Neural progenitor cell (in vitro differentiated cells): Measurements from ENCODE around the gene HSD17B7. TPM values are rescaled to one million over a fixed set of nuclear protein-coding genes. Genes with fewer than 3 reads are reported as not detected.

Experiments
- DNase-seq: peaks from one replicate; pipeline ENCODE4 v3.0.0-alpha.2; 2016; ENCODE audit warnings: low spot score
- H2AFZ ChIP-seq: fragments of 200-600 bp; sonication (generic); replicated peaks from 2 replicates; pipeline ENCODE4 v1.6.1; 2016; ENCODE audit warnings: antibody characterized with exemption
- H3F3A ChIP-seq: fragments of 200-600 bp; sonication (generic); 2 replicates; pipeline ENCODE4 v1.6.1; 2016; ENCODE audit warnings: antibody characterized with exemption, low read depth
- H3K27ac ChIP-seq: fragments of 200-600 bp; sonication (generic); 2 replicates; pipeline ENCODE4 v1.5.1; 2016; ENCODE audit warnings: mild to moderate bottlenecking
- H3K27me3 ChIP-seq: fragments of 200-600 bp; sonication (generic); 2 replicates; pipeline ENCODE4 v1.6.1; 2016; ENCODE audit warnings: mild to moderate bottlenecking, moderate library complexity
- H3K36me3 ChIP-seq: fragments of 200-600 bp; sonication (generic); 2 replicates; pipeline ENCODE4 v1.5.1; 2016
- H3K4me1 ChIP-seq: fragments of 200-600 bp; sonication (generic); 2 replicates; pipeline ENCODE4 v1.6.1; 2016; ENCODE audit warnings: mixed run types
- H3K4me2 ChIP-seq: fragments of 200-600 bp; sonication (generic); 2 replicates; pipeline ENCODE4 v1.6.1; 2016
- H3K4me3 ChIP-seq: fragments of 200-600 bp; sonication (generic); 2 replicates; pipeline ENCODE4 v1.5.1; 2016
- H3K79me2 ChIP-seq: fragments of 200-600 bp; sonication (generic); 2 replicates; pipeline ENCODE4 v1.6.1; 2016; ENCODE audit warnings: low read depth
- H3K9ac ChIP-seq: fragments of 200-600 bp; sonication (generic); 2 replicates; pipeline ENCODE4 v1.6.1; 2016
- H3K9me3 ChIP-seq: fragments of 200-600 bp; sonication (generic); 2 replicates; pipeline ENCODE4 v1.5.1; 2016; ENCODE audit warnings: low read depth
- H4K20me1 ChIP-seq: fragments of 200-600 bp; sonication (generic); 2 replicates; pipeline ENCODE4 v1.6.1; 2016; ENCODE audit warnings: low read depth
- H3K27ac Mint-ChIP-seq: 3 replicates; pipeline ENCODE4 v1.8.0; 2021; ENCODE audit warnings: mixed read lengths
- H3K27me3 Mint-ChIP-seq: 2 replicates; pipeline ENCODE4 v1.8.0; 2022; ENCODE audit warnings: low read depth, mild to moderate bottlenecking, inconsistent platforms, moderate library complexity, mixed read lengths; ENCODE audit not compliant: insufficient read depth
- H3K36me3 Mint-ChIP-seq: 3 replicates; pipeline ENCODE4 v1.8.0; 2021; ENCODE audit warnings: mixed read lengths
- H3K4me1 Mint-ChIP-seq: 3 replicates; pipeline ENCODE4 v1.8.0; 2021; ENCODE audit warnings: mixed read lengths
- H3K4me3 Mint-ChIP-seq: 3 replicates; pipeline ENCODE4 v1.8.0; 2021; ENCODE audit warnings: mild to moderate bottlenecking, moderate library complexity, mixed read lengths
- H3K9me3 Mint-ChIP-seq: 3 replicates; pipeline ENCODE4 v1.8.0; 2020; ENCODE audit warnings: mixed read lengths
- CTCF ChIP-seq: fragments of 200-600 bp; sonication (generic); IDR thresholded peaks from 2 replicates; pipeline ENCODE4 v1.5.1; 2017; ENCODE audit warnings: antibody characterized with exemption, mild to moderate bottlenecking
- EZH2 ChIP-seq: fragments of 200-600 bp; sonication (generic); IDR thresholded peaks from 2 replicates; pipeline ENCODE4 v1.6.1; 2017; ENCODE audit warnings: antibody characterized with exemption, mild to moderate bottlenecking, moderate library complexity
- EZH2phosphoT487 ChIP-seq: fragments of 200-600 bp; sonication (generic); IDR thresholded peaks from 2 replicates; pipeline ENCODE4 v1.6.1; 2017; ENCODE audit warnings: antibody characterized with exemption
- total RNA-seq: library from RNA; depleted of rRNA; stranded (reverse); fragments of >200 nt; gene quantifications from 2 replicates; pipeline ENCODE4 v1.2.3, GENCODE V29; 2015; ENCODE audit warnings: low replicate concordance

The HSD17B7 gene
- total RNA-seq, 1 donor from 2014 or later = 48.0 TPM

- Histone ChIP-seq H3F3A (no peaks in the 10 kb centered on the region), H4K20me1 (no peaks in the 10 kb centered on the region), H3K27ac (no peak overlapping the region), H3K4me2 (no peak overlapping the region), H3K79me2 (no peaks in the 10 kb centered on the region), H3K4me3 (no peak overlapping the region), H3K27me3 (no peaks in the 10 kb centered on the region), H3K9me3 (no peaks in the 10 kb centered on the region), H3K9ac (no peak overlapping the region), H3K36me3 (no peaks in the 10 kb centered on the region), H3K4me1 (no peaks in the 10 kb centered on the region), H2AFZ (no peak overlapping the region)
- TF ChIP-seq EZH2phosphoT487 (no peak), EZH2 (no peak), CTCF (no peak)
- Mint-ChIP-seq H3K36me3 (no peaks in the 10 kb centered on the region), H3K9me3 (peaks cover 2% of the 10 kb centered on the region), H3K27me3 (peaks cover 5% of the 10 kb centered on the region), H3K4me3 (no peak overlapping the region), H3K4me1 (no peaks in the 10 kb centered on the region), H3K27ac (no peak overlapping the region)
- DNase-seq = no peak
Observed at GRCh38 chr1:162756523-162756922, 34.0 kb upstream of the HSD17B7 start.

DNA sequence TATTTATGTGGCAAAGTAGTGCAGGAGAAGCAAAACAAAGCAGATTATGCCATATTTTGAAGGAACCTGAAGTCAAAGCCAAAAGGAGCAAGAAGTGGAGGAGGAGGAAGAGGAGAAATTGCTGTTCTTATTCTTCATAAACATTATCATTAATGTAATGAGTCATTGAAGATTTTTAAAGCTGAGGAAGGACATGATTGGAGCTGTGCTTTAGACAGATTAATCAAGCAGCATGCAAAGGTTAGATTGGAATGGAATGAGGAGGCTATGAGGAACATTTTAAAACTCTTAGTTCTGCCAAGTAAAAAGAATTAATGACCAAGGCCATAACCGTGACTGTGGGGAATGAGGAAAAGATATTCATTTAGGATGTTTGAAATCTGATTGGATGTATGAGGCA is 33.0 kb upstream of the HSD17B7 start:
- H3K27me3 Mint-ChIP-seq = peaks cover 5% of the 10 kb centered on the region
- no peaks in the 10 kb centered on the region for H3K79me2 ChIP-seq
- H3K4me2 ChIP-seq = no peak overlapping the region
- no peak overlapping the region for H3K27ac Mint-ChIP-seq
- no peaks in the 10 kb centered on the region for H3K36me3 Mint-ChIP-seq
- no peaks in the 10 kb centered on the region for H3K4me1 ChIP-seq
- no peaks in the 10 kb centered on the region for H3K9me3 ChIP-seq
- H3K4me3 ChIP-seq = no peak overlapping the region
- H2AFZ ChIP-seq = no peak overlapping the region
- no peak overlapping the region for H3K27ac ChIP-seq
- no peaks in the 10 kb centered on the region for H3K36me3 ChIP-seq
- H3K9me3 Mint-ChIP-seq = no peaks in the 10 kb centered on the region
- H3F3A ChIP-seq = no peaks in the 10 kb centered on the region
- no peak for DNase-seq
- no peaks in the 10 kb centered on the region for H3K4me1 Mint-ChIP-seq
- no peak for TF ChIP-seq EZH2
- TF ChIP-seq CTCF = no peak
- no peak overlapping the region for H3K4me3 Mint-ChIP-seq
- no peak overlapping the region for H3K9ac ChIP-seq
- no peaks in the 10 kb centered on the region for H4K20me1 ChIP-seq
- H3K27me3 ChIP-seq = no peaks in the 10 kb centered on the region

- H3K4me1 ChIP-seq = no peaks in the 10 kb centered on the region
- no peaks in the 10 kb centered on the region for H4K20me1 ChIP-seq
- H3K4me1 Mint-ChIP-seq = no peaks in the 10 kb centered on the region
- no peak for DNase-seq
- H3K36me3 Mint-ChIP-seq = no peaks in the 10 kb centered on the region
- no peak overlapping the region for H3K9ac ChIP-seq
- no peaks in the 10 kb centered on the region for H3K79me2 ChIP-seq
- H3K27me3 ChIP-seq = no peaks in the 10 kb centered on the region
- H3F3A ChIP-seq = no peaks in the 10 kb centered on the region
- H3K36me3 ChIP-seq = no peaks in the 10 kb centered on the region
- no peak overlapping the region for H2AFZ ChIP-seq
- no peaks in the 10 kb centered on the region for H3K9me3 ChIP-seq
- H3K4me3 Mint-ChIP-seq = no peak overlapping the region
- no peak overlapping the region for H3K27ac Mint-ChIP-seq
- no peak overlapping the region for H3K27ac ChIP-seq
- no peak overlapping the region for H3K4me2 ChIP-seq
- H3K27me3 Mint-ChIP-seq = no peaks in the 10 kb centered on the region
- TF ChIP-seq CTCF = no peak
- no peak for TF ChIP-seq EZH2phosphoT487
- TF ChIP-seq EZH2 = no peak
- H3K9me3 Mint-ChIP-seq = no peaks in the 10 kb centered on the region
- no peak overlapping the region for H3K4me3 ChIP-seq
Observed at GRCh38 chr1:162765788-162766187, 24.7 kb upstream of the HSD17B7 start.
